ENCODE results near the gene LDB3.
A peak's percentile ranks its signal among the peaks of the same experiment; 100 is the strongest.

LDB3 gene

DNA sequence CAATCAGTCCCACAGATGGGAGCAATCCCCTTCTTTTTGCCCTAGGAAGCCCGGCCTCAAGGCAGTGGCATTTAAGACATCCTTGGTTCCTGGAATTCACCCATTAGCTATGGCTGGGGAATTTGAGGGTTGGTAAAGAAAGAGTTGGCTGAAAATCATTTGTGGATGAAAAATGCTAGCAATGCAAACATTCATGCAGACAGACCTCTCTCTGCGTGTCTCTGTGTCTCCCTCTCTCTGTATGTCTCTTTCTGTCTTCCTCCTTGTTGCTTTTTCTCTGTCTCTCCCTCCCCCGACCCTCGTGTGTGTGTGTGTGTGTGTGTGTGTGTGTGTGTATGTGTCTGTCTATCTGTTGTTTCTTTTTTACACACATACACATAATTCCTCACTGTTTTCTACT lies 19.4 kb downstream of the LDB3 start:
- no peak for DNase-seq

DNA sequence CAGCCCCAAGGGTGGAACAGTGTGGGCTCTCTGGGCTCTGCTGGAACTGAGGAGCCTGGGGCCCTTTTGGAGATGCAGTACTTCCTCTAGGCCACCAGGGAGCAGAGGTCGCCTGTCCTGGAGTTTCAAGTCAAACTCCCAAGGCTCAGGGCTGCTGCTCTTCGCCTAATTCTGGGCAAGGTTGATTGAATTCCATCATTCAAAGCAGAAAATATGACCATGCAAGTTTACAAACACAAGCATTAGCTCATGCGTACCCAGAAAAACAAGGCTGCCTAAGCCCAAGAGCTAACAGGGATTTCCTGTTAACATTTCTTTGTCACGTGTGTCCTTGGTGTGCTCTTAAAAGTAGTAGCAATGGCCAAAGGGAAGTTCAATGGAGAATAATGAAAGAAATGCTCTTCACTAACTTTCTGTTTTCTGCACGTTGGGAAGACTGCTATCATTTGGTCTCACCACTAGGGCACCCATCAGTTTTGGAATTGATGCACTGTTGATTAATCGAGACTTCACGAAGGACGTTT lies 20.1 kb downstream of the LDB3 start:
- peak in 1 of 2 experiments; percentile 10 for DNase-seq

DNA sequence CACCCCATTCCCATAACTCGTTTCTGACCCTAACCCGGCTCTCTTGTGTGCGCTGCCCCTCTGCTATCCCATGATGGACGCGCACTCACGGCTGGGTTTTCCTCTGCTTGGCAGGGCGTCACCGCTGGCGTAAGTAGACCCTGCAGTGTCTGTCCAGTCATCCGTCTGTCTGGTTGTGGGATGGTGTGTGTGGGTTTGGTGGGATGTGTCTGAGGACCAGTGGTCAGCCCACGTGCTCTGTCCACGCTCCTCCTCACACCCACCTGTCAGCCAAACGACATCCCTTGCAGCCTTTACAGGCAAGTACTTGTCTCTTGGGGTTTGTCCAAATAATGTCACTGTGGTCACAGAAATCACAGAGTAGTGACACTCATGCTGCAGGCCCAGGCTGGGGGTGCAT lies 20.8 kb downstream of the LDB3 start:
- DNase-seq, result no peak

DNA sequence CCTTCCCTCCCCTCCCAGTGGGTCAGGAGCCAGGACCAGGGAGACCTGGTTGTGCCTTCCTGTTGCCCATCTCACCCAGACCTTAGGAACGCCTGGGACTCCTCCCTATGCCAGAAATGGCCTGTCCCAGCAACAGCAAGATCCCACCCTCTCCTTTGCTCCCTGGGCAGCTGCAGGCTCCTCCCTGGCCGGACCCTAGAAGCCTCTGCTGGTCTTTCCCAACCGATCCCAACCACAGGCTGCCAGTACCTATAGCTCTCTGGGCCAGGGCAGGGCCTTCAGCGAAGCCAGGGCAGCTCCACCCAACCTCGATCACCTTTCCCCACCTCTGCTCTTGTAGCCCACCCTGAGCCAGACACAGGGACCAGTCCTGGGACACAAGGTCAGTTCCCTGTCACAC lies 21.9 kb downstream of the LDB3 start:
- no peak for DNase-seq

DNA sequence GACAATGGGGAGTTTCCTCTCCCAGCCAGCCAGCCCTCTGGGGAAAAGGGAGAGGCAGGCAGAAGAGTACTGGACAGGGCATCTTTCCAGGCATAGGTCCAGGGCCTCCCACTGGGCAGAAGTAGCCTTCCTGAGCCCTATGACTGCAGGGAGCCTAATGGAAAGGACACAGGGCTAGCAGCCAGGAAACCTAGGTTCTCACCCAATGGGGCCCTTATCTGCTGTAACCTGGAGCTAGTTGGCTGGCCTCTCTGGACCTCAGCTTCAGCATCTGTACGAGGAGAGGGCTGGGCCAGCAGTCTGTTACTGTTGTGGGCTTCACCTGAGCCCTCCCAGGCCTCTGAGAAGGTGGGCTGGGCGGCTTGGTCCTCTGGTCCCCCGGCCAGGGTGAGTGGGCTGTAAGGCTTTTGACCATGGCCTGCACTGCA lies 22.4 kb downstream of the LDB3 start:
- no peak for DNase-seq

DNA sequence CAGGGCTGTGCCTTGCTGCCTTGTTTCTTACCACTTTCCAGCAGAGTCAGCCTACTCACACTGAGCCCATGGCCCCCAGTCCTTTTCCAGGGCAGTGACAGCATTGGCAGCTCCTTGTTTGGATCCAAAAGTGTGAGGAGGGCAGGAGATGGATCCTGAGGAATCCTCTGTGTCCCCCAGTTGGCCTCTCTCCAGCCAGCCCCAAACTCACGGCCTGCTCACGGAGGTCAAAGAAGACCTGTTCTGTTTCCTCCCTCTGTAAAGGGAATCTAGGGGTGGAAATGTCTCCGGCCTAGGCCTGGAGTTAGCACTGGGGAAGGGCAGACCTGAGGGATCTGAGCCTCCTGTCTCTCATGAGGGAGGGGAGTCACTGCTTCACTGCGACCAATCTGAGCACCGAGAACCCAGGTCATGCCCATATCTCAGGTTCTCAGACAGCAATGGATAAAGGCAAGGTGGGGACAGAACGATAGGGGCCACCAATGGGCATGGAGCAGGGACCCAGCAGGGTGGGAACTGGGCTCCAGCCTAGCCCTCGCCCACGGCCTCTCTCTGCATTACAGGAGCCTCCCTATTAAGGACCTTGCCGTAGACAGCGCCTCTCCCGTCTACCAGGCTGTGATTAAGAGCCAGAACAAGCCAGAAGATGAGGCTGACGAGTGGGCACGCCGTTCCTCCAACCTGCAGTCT lies 23.2 kb downstream of the LDB3 start:
- no peak for DNase-seq

DNA sequence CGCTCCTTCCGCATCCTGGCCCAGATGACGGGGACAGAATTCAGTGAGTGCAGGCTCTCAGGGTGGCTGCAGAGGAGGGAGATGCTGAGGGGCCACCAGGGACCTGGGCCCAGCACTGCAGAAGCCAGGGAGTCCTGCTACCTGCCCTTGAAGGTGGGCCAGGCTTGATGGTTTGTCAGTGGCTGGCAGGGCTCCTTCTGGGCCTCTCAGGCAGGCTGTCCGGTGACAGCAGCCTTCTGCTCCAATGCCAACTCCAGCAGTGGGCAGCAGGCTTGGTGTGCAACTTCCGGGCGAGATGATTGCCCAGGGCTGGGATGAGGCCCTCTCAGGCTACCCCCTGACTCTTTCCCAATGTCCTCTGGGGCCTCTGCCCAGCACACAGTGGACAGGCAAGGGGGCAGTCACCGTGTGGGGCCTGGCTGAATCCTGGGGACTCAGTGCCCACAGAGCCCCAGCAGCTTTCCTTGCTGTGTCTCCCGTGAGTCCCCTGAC lies 23.8 kb downstream of the LDB3 start:
- DNase-seq, result no peak

DNA sequence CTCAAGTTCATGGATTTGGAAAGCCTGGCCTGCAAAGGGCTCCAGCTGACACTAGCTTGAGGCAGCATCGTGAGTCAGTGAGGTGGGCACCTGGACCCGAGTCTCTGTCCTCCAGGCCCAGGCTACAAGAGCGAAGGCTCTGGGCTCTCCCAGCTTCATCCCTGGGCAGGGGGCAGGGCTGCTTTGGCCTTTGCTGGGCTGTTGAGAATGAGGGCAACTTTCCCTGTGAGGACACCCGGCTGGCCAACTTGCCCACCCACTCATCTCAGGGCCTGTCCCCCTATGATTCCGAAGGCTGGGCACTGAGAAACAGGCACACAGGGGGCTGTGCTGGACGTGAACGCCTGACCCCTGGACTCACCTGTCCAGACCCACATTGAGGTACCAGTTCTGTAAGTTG lies 24.4 kb downstream of the LDB3 start:
- DNase-seq, result no peak

DNA sequence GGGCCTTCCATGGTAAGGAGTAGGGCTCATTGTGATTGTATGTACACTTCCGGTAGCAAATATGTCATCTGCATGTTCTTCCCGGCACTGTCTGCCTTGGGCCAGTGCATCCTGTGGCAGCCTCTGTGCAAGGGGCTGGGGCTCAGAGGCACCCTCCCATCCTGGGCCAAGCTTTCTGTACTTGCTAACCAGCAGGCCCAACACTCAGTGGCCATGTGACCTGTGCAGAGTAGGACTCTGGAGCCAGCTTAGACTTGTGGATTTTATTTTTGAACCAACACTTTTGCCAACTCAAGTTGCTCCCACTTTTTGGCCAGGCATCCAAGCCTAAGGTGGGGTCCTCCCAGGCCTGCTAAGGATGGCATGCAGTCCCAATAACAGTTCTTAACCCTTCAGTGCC lies 25.0 kb downstream of the LDB3 start:
- DNase-seq, result no peak

DNA sequence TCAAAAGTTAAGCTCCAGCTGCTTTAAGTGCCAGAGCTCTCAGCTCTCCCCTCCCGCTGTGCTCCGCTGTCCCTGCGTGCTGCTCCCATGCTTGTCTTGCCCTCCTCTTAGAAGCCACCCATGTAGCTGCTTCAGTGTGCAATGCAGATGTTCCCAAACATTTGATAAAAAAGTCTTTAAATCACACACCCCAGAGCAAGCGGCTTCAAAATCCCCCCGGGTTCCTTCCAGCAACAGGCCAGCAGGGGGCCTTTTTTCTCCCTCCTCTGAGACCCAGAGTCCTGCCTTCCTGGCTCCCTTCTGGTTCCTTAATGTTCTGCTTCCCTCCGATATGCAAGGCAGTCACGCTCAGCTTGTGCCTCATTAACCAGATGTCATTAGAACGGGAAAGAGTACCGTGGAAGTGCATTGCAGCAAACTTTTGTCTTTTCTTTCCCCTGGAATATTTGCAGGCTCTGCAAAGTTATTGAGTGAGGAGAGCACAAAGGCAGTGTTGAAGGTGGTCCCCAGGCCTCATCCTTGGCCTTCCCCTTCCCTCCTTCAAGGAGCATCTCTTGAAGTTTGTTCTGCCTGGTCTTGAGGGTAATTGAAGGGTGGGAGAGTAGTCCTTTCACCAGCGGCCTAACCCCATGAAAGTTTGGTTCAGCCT lies 25.5 kb downstream of the LDB3 start:
- DNase-seq, result no peak

DNA sequence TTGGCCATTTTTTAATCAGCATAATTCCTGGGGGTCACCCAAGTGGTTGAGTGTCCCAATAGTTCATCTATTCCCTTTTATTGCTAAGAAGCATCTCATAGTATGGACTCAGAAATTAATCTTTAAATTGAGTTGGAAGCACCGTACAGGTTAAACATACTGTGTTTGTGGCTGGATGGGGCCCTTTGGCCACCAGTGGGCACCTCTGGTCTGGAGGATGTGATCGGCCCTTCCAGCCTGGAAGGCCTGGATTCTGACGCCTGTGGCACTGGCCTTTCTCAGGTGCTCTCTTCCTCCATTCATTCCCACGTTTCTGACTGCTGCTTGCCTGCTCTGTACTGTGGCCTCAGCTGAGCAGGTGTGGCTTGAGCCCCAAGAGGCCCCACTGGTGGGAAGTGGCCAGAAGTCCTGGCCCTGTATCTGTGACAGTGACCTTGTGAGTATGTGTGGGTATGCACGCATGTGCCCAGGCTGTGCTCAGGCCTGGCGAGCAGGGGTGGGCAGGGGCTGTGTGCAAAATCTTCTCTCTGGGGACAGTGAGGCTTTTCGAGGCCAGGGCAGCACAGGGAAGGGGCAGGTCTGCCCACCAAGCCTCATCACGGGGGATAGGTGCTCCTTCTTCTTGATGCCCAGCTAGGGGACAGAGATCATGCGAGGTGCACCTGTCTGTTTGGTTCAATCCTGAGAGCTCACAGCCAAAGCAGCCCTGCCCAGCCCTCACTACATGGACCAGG lies 30.1 kb downstream of the LDB3 start:
- DNase-seq, result no peak

DNA sequence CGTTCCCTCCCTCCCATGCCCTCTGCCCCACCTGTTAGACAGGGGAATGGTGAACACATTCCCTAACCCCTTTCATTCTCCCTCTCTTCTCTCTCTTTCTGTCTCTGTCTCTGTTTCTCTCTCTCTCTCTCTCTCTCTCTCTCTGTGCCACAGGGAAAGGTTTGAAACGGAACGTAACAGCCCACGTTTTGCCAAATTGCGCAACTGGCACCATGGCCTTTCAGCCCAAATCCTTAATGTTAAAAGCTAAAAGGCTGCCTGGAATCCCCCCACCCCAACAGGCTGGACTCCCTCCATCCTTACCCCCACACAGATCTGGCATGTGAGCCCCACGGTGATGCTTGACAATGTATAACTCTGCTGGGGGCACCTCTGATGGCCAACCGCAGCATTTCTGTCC lies 30.8 kb downstream of the LDB3 start:
- no peak for DNase-seq

DNA sequence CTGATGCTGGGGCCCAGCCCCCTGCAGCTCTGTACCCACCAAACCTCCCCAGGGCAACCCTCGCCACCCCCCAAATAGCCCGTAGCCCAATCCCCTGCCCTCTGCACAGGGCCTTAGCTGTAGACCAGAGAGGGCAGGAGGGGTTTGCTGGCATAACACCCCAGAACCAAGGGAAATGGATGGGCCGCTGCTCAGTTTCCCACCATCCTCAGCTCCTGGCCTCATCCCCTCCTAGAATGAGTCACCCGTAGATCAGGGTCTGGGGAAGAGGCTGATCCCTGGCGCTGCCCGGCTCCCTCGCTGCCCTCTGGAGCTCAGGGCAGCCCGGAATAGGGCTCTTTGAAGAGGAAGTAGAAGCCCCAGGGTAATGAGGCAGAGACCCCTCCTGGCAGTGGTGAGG lies 31.2 kb downstream of the LDB3 start:
- no peak for DNase-seq

DNA sequence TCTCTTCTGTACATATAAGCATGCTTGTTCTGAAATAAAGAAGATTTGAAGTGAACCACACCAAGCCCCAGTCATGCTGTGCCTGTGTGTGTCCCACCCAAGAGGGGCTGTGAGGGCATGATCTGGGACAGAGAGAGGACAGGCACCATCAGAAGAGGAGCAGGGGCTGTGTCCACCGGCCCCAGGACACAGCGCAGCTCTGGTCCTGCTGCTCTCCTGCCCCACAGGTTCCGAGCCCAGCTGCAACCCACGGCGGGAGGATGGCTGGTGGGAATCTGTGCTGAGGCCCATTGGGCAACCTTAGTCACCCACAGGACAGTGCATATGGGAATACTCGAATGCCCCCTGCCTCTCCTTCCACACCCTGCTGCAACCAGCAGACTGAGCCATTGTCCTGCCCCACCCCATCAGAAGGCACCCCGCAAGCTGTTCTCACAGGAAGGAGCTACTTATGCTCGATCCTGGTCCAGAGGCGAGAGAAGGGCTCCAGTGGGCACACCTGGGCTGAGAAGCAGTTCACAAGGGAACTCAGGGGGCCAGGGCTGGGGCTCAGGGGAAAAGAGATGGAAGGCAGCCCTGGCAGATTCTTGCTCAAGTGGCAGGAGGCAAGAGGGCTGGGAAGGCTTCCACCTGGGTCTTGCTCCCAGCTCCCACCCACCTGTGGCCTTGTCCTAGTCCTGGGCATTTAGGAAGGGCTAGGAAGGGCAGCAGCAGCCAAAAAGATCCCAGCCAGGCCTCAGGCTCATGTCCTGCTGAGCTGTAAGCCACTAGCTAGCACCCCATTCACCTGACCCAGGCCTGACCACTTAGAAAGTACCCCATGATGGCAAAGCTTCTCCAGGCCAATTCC lies 31.9 kb downstream of the LDB3 start:
- no peak for DNase-seq

DNA sequence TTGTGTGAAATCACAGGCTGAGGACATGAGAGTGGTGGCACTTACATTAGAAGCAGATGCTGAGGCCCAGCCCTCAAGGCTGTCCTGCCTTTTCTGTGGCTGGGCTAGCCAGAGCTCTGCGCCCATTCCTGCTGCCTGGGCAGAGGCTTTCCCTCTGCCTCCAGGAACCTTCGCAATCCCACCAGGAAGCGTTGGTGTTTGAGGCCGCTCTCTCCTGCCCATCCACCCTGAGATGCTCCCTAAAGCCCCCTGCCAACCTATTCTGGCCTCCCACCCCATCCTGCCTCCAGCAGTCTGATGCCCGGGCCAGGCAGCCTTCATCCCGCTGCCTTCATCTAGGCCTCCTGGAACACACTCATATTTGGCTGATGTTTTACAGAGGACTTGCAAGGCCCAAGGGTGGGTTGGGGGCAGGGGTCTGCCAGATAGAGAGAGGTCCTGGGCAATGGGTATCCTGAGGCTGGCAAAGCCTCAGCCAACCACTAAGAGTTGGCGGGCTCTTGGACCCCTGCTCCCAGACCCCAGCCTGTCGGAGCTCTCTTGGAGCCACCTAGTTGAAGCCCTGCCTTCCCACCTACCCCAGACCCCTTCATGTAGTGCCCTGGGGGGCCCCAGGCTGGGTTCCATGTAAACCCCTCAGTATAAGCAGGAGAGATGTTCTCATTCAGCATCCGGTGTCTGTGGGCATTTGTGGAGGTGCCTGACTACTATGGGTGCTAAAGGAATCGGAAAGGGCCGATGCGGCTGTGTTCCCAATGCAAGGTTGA lies 32.7 kb downstream of the LDB3 start:
- no peak for DNase-seq

DNA sequence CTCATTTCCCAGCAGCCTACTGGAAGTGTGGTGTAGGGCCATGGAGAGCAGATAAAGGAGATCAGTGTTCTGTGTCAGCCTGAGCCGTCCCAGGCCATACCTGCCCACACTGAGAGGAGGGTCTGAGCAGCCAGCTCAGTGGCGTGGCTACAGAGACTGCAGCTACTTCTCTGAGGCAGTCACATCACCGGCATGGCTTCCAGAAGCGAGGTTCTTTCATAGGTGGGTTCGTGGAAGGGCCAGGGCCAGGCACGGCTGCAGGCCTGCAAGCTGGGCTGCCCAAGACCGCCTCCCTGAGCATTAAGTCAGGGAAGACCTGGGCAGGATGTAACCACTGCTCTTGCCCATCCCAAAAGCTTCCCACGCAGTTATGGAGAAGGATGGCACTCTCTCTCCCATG lies 34.9 kb downstream of the LDB3 start:
- DNase-seq, result no peak

DNA sequence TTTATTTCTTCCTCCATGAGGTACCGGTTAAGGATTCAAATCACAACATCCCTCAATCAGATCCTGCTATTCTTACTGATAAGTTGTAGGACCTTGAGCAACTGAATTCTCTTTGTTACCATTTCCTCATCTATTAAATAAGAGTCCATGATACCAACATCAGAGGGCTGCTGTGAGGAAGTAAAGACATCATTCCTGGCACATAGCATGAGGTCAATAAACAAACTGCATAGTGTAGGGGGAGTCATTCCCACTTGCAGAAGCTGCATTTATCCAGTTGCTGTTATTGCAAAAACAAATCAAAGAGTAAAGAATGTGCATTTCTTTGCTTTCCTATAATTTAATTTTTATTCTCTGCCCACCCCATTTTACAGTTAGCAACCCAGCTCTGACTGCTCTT lies 36.8 kb downstream of the LDB3 start:
- no peak for DNase-seq

DNA sequence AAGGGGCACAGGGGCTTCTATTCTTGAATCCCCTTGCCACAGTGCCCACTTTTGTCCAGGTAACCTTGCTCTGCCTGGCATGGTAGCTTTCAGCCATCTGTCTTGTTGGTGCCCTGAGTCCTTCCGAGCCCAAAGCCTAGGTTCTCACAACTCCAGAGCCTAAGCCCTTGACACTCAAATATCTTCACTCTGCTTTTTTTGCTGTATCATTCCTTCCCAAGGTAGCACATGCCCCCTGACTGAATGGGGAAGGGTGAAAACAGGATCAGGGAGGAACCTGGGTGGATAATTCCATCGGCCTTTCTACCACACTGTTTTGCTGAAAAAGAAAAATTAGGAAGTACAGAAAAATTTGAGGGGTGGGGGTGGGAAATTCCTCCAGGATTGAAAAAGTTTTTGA lies 37.6 kb downstream of the LDB3 start:
- DNase-seq, result no peak

DNA sequence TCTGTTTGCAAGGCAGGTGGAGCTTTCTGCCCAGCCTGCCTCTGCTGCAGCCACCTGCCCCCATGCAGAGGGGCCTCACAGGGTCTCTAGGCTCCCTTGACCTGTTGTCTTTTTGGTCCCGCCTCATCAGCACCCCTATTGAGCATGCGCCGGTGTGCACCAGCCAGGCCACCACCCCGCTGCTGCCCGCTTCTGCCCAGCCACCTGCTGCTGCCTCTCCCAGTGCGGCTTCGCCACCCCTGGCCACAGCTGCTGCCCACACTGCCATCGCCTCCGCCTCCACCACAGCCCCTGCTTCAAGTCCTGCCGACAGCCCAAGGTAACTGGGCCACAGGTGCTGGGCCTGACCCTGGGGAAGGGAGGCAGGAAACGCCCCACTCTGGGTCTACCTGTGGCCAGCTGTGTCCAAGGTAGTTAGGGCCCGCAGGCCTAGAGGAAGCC lies 38.1 kb downstream of the LDB3 start:
- DNase-seq, result no peak

DNA sequence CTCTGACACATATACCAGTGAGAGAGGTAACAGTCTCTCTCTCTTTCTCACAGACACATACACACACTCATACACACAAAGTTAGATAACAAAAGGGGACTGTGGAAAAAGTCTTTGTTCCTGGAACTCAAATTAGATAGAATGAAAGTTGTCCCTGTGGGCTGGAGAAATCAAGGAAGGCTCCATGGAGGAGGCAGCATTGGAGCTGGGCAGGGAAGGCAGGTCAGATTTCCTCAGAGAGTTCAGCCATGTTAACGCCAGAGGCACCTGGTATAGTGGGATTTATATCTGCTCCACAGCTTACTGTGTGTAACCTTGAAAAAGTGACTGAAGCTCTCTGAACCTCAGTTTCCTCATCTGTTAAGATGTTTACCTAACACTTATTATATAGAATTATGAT lies 38.7 kb downstream of the LDB3 start:
- no peak for DNase-seq

DNA sequence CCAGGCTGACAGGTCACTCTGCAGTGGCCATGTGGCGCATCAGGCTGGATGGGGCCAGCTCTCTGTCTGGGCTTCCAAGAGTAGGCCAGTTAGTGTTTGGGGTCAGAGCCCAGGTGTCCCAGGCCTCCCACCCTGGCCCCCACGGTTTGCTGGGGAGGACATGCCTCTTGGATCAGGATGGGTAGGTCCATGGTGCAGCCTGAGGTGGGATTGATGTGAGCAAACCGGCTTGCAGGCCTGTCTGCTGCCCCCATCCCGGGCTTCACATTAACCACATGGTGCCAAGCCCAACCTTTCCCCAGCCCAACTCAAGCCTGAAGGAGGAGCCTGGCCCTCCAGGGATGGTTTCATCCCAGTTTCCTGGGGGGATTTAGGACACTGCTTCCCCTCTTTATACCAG lies 39.2 kb downstream of the LDB3 start:
- no peak for DNase-seq

Data from SHP77 (cell line).